ENCODE results near the gene SND1.

SND1 gene

DNA sequence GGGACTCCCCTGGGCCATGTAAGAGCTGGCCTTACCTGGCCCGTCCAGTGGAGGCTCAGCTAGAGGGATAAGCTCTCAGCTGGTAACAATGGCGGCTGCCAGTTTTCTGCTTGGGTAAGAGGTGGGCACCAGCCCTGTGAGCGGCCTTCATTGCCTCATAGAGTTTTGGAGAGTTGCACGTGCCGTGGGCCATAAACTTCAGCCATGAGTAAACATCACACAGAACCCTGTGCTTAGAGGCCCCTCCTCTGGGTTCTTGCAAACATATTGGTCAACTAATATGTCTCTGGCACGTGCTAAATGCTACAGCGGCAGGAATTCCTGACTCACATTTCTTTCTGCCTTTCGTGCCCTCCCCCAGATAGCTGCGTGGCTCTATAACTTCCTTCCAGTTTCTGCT, 485.2 kb downstream of the SND1 start:
- no peak for FAIRE-seq
- no peak for TF ChIP-seq CTCF (IDR thresholded peaks at IDR 0.05; ENCODE audit: insufficient read depth, missing control alignments)

DNA sequence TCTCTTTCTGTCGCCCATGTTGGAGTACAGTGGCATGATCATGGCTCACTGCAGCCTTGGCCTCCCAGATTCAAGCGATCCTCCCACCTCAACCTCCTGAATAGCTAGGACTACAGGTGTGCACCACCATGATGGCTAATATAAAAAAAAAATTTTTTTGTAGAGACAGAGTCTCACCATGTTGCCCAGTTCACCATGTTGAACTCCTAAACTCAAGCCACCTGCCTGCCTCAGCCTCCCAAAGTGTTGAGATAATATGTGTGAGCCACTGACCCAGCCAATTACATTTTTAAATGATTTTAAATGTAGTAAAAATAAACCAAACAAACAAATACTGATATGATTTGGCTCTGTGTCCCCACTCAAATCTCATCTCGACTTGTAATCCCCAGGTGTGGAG, 487.4 kb downstream of the SND1 start:
- DNase-seq (ENCODE audit: insufficient read length, low spot score), result no peak
- FAIRE-seq, result no peak
- TF ChIP-seq CTCF (IDR thresholded peaks at IDR 0.05; ENCODE audit: insufficient read depth, missing control alignments), result no peak

More for the DNA sequence above, 485.2 kb downstream of the SND1 start:
- DNase-seq (ENCODE audit: insufficient read length, low spot score), result no peak

GRCh38 chr7:128141683-128142195, 489.7 kb downstream of the SND1 start:
- FAIRE-seq, result no peak
- no peak for TF ChIP-seq CTCF (IDR thresholded peaks at IDR 0.05; ENCODE audit: insufficient read depth, missing control alignments)

More at GRCh38 chr7:128141683-128142195, 489.7 kb downstream of the SND1 start:
- DNase-seq (ENCODE audit: insufficient read length, low spot score), result no peak

Measured in D721Med (cell line).